T-helper 17 cell (primary cell): Measurements from ENCODE around the gene ZBTB7C. TPM values are rescaled to one million over a fixed set of nuclear protein-coding genes. Genes with fewer than 3 reads are reported as not detected.

Experiments used
- ATAC-seq: fragments of 150-1000 bp; cut with Tn5 transposase; 2 replicates; pipeline ENCODE4 v1.10.0; 2021; ENCODE audit warnings: mild to moderate bottlenecking, moderate library complexity
- DNase-seq, 3 donors: peaks; one replicate each; pipeline versions ENCODE4 v3.0.0 to v3.0.0-alpha.2; 2020 to 2021
- H3K9me3 ChIP-seq: one replicate; pipeline ENCODE4 v1.7.0; 2013; ENCODE audit warnings: low read length, mild to moderate bottlenecking; ENCODE audit not compliant: control insufficient read depth, poor library complexity, severe bottlenecking
- H3K27ac Mint-ChIP-seq: one replicate; pipeline ENCODE4 v1.8.0; 2022; ENCODE audit warnings: mild to moderate bottlenecking, moderate library complexity, mixed read lengths
- H3K27me3 Mint-ChIP-seq: one replicate; pipeline ENCODE4 v1.8.0; 2022; ENCODE audit warnings: mixed read lengths
- H3K36me3 Mint-ChIP-seq: one replicate; pipeline ENCODE4 v1.8.0; 2022; ENCODE audit warnings: low read depth, mixed read lengths
- H3K4me1 Mint-ChIP-seq: one replicate; pipeline ENCODE4 v1.8.0; 2022; ENCODE audit warnings: mild to moderate bottlenecking, mixed read lengths
- H3K4me3 Mint-ChIP-seq: one replicate; pipeline ENCODE4 v1.8.0; 2022; ENCODE audit warnings: mild to moderate bottlenecking, moderate library complexity, mixed read lengths
- total RNA-seq, 4 donors: library from RNA in 2 of 4; stranded (reverse) in 2 of 4; gene quantifications; one replicate each; pipeline ENCODE4 v1.2.3 and lab custom pipeline; 2022 to 2026

ZBTB7C gene
- total RNA-seq, 2 donors from 2014 or later: 0.07 TPM; not detected in 1

DNA sequence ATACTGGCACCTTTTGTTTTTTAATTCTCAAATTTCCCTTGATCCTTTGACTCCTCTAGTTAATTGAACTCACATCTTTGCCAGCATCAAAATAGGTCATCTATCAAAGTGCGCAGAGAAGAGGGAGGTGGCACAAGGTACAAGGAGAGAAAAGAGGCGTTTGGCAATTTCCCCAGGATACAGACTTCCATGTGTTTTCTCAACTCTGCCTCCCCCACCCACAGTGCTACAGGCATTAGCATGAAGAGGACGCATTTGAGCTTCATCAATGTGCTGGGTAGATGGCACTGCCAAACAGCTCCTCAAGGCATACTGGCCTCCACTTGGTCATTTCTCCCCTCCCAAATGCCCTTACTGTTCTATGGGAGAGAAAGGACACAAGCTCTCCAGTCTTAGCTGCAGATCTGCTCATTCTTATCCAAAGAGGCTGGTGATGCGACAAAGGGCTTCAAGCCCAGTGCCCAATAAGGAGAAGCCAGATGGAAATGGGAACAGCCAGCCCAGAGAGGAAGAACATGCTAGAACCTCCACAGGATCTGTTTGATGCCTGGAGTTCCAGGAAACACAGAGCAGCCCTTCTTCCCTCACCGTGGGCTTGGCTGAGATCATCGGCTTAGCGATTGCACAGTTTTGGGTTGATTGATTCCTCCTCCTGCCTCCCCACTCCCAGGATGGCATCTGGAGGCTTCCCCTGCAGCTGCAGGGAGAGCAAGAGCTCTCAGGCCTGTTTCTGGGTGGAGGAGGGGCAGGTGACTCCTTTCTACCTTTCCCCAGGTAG, 334.1 kb downstream of the ZBTB7C start:
- H3K4me1 Mint-ChIP-seq: no peaks in the 10 kb centered on the region
- no peaks in the 10 kb centered on the region for H3K36me3 Mint-ChIP-seq
- ATAC-seq: no peak
- peaks cover 61% of the 10 kb centered on the region for H3K27me3 Mint-ChIP-seq
- no peaks in the 10 kb centered on the region for H3K9me3 ChIP-seq
- no peak overlapping the region for H3K4me3 Mint-ChIP-seq
- no peak overlapping the region for H3K27ac Mint-ChIP-seq
- DNase-seq: no peak

DNA sequence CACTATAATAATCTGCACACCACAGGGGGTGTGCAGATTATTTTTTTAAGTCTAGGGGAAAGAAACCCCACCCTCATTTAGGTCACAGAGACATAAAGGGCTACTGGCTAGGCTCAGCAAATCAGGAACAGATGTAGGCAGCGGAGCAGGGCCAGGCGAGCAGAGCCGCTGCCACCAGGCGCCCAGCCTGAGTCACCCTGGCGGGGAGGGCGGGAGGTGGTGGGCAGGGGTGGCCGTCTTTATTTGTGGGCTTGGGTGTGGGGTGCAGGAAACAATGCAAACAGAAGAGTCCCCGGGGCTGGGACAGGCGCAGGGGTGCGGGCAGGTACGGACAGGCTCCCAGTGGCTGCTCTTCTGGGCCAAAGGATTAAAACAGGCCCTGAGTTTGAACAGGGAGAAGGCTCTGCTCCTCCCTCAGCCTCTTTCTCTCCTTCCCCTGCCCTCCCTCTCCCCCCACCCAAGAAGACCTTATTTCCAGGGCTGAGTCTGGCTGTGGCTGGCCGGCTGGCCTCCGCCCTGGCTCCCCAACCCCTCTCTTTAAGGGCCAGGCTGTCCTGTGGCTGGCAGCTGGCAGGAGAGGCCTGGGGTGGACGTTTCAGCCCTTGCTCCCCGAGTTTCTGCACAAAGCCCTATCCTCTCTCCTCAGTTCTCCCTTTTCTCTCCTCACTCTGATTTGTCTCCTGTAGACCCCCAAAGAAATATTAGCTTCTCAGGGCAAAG, 335.8 kb downstream of the ZBTB7C start:
- peaks cover 62% of the 10 kb centered on the region for H3K27me3 Mint-ChIP-seq
- no peak for ATAC-seq

DNA sequence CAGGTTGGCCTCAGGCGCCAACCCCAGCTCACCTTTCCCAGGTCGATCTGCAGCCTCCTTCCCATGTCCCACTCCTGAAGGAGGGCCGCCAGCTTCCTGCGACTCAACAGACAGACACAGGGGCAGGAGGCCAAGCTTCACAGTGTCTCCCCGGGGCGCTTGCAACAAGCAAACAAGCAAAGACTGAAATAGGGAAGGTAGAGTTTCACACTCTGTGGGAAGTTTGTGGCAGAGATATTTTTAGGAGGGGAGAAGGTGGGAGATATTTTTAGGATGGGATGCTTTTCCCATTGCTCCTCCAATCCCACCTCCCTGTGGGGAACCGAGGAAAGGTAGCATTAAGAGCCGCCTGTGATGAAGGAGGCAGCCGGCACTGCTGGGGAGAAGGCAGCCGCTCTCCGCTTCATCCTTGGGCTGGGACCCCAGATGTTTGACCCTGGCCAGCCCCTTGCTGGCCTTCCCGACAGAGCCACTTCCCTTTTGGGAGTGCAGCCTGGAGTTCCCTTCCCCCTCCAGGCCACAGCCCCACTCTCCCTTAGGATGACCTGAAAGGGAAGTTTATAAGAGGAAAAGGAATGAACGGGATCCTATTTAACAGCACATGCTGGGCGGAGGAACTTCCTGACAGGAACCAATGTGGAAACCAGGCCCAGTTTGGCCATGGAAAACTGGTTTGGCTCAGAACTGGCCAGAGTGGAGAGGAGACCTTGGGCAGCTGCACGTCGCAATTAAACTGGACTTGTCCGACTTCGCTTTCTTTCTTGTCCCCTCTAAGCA, 336.6 kb downstream of the ZBTB7C start:
- no peaks in the 10 kb centered on the region for H3K9me3 ChIP-seq
- Mint-ChIP-seq H3K36me3 (no peaks in the 10 kb centered on the region), H3K27ac (no peak overlapping the region)

More for the DNA sequence above, 335.8 kb downstream of the ZBTB7C start:
- H3K9me3 ChIP-seq: no peaks in the 10 kb centered on the region
- Mint-ChIP-seq H3K4me1 (no peaks in the 10 kb centered on the region), H3K27ac (no peak overlapping the region), H3K4me3 (no peak overlapping the region), H3K36me3 (no peaks in the 10 kb centered on the region)
- DNase-seq: no peak

DNA sequence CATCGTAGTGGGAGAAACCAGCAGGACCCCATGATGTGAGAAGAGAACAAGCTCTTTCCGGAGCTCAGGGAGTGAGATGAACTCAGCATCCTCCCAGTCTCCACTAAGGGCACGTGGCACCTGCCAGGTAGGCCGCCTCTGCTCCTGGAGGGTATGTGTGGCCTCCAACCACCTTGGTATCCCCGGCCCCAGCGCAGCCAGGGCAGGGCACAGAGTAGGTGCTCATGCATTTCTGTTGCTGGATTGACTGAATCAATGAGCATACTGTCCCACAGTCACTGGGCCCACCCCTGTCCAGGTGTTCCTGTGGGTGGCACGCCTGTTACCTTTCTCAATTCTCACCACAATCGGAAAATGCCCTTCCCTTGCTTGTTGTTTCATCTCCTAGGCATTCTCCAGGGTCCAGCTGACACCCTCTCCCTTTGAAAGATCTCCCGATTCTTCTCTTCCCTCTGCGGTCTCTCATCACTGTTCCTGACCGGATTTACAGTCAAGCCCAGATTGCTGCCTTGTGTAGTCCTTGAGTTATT, 340.2 kb downstream of the ZBTB7C start:
- Mint-ChIP-seq H3K4me3 (no peak overlapping the region), H3K27ac (peak overlapping the region; percentile 24), H3K4me1 (no peaks in the 10 kb centered on the region), H3K36me3 (no peaks in the 10 kb centered on the region), H3K27me3 (peaks cover 40% of the 10 kb centered on the region)
- ATAC-seq (no peak), DNase-seq (no peak)
- no peaks in the 10 kb centered on the region for H3K9me3 ChIP-seq

More for the DNA sequence above, 336.6 kb downstream of the ZBTB7C start:
- Mint-ChIP-seq H3K4me3 (no peak overlapping the region), H3K4me1 (no peaks in the 10 kb centered on the region), H3K27me3 (peaks cover 62% of the 10 kb centered on the region)
- DNase-seq (no peak), ATAC-seq (no peak)

DNA sequence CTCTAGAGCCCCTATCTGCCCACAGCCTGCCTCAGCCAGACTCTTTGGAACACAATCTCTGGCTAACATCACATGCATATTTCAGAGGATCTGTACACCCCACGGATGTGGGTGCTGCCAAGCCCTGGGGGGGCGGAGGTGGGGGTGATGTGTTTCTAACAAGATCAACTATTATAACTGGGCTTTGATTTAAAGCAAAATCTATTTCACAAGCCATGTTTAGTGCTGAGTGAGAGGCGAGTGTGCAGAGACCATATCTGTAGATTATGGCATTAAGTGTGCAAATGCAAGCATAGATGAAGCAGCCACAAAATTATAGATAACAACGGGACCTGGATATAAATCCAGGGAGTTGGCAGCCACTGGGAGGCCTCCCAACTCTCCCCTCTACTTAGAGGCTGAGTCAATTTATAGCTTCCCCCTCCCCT, 342.9 kb downstream of the ZBTB7C start:
- Mint-ChIP-seq H3K4me3 (no peak overlapping the region), H3K27me3 (peaks cover 22% of the 10 kb centered on the region), H3K4me1 (no peaks in the 10 kb centered on the region), H3K36me3 (peaks cover 2% of the 10 kb centered on the region), H3K27ac (no peak overlapping the region)
- ATAC-seq (no peak), DNase-seq (no peak)
- no peaks in the 10 kb centered on the region for H3K9me3 ChIP-seq

DNA sequence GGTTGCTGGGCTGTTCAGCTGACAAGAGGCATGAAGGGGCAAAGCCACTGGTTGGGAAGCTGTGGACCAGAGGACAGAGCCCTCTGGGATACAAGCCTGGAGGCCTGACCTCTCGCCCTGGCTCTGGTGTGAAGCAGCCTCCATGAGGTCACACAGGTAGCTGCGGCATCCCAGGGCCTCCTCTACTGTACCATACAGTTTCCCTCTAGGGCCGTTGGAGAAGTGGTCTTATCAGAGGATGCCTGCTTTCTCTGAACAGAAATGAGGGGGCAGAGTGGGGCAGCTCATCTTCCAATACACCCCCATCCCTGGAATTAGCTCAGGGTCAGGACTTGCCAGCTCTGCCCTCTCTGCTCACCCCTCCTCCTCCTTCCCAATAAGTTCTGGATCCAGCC, 343.6 kb downstream of the ZBTB7C start:
- H3K4me3 Mint-ChIP-seq: no peak overlapping the region
- no peaks in the 10 kb centered on the region for H3K4me1 Mint-ChIP-seq
- peaks cover 22% of the 10 kb centered on the region for H3K27me3 Mint-ChIP-seq
- no peaks in the 10 kb centered on the region for H3K9me3 ChIP-seq
- ATAC-seq (no peak), DNase-seq (no peak)
- peaks cover 2% of the 10 kb centered on the region for H3K36me3 Mint-ChIP-seq
- H3K27ac Mint-ChIP-seq: no peak overlapping the region

DNA sequence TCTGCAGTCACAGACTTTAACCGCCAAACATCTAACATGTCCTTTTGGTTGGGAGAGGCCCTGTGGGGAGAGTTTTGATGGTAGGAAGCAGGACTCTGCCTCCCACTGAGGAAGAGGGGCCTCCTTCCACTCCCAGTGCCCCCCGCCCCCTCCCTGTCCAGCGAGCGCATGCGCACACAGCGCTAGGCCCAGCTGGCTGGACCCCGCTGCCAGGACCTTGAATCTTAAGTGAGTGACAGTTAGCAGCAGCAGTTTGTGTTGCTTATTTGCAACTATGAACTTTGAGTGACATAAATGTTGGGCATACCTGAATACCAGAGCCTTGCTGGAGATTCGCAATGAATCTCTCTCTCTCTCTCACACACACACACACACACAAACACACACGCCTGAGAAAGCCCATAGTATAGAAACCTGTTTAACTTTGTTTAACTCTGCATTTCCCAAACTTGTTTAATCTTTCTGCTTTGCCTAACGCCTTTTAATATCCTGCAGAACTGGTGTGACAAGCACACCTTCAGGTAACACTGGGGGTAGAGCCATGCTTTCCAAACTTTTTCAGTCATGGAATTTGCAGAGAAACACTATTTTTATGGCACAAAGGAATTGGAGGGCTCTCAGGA, 344.1 kb downstream of the ZBTB7C start:
- no peak overlapping the region for H3K27ac Mint-ChIP-seq
- H3K9me3 ChIP-seq: no peaks in the 10 kb centered on the region
- H3K27me3 Mint-ChIP-seq: peaks cover 22% of the 10 kb centered on the region
- ATAC-seq (no peak), DNase-seq (no peak)
- H3K4me3 Mint-ChIP-seq: no peak overlapping the region
- peaks cover 2% of the 10 kb centered on the region for H3K36me3 Mint-ChIP-seq
- no peaks in the 10 kb centered on the region for H3K4me1 Mint-ChIP-seq

DNA sequence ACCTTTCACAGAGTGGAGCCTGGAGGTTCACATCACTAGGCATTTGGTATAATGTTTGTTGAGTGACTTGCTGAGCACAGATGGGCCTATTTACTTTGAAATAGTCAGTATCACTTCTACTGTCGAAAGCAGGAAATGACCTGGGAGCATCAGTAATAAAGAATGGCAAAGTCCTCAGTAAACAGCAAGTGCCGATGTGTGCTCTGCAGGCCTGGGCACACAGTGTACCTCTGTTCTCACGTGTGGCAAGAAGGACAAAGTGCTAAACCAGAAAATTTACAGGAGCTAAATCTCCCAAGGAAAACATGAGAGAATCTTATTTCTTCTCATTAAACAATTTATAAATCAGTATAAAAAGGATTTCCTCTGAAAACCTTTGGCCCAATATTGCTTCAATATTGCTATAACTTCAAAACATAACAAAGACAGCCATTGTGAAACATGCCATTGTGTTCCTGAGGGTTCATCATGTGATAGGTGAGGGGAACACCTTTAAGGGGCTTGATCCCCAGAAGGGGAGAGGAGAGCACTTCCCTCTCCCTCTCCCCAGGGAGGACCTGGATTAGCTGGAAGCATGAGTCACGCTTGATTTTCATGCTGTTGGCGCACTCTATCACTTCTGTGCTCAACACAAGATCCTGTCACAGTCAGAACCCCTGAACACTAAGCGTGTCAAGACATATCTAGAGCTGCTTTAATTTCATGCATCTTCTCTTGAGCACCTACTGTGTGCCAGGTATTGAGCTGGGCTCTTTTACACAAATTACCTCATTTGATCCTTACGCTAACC, 347.2 kb downstream of the ZBTB7C start:
- H3K36me3 Mint-ChIP-seq: peaks cover 2% of the 10 kb centered on the region
- H3K4me1 Mint-ChIP-seq: no peaks in the 10 kb centered on the region
- no peak overlapping the region for H3K4me3 Mint-ChIP-seq
- no peak overlapping the region for H3K27ac Mint-ChIP-seq
- no peaks in the 10 kb centered on the region for H3K9me3 ChIP-seq
- ATAC-seq: no peak
- peaks cover 47% of the 10 kb centered on the region for H3K27me3 Mint-ChIP-seq
- DNase-seq: no peak

DNA sequence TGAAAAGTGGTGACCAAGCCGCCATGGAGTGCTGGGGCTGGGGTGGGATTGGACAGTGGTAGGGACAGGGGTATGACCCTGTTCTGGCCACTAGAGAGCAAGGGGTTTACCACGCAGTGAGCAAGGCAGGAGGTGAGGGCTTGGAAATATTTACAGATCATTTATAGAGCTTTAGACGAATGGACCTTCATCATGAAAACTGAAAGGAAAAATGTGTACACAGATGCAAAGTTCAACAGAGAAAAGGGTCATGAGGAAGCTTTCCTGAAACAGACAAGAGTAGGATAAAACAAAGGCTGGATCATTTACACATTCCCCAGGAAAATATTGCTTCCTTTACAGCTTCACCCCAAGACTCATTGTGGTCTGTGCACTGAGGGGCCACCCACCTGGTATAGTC, 348.2 kb downstream of the ZBTB7C start:
- no peak overlapping the region for H3K4me3 Mint-ChIP-seq
- H3K27me3 Mint-ChIP-seq: peaks cover 47% of the 10 kb centered on the region
- H3K27ac Mint-ChIP-seq: no peak overlapping the region

DNA sequence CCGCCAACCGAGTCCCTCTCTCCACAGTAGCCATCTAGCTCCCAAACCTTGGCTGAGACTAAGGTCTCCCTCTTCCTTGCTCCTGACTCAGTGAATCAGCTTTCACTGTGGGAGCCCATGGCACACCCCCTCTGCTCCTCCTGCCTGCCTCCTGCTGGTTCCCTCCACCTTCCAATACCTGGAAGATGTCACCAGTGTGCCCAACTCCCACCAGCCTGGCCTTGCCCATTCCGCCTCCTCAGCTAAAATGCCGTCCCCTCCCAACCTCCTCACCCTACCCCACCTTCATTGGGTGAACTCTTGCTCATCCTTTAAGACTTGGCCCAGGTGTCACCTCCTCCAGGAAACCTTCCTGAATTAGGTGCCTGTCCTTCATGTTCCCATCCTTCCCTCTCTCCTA, 348.8 kb downstream of the ZBTB7C start:
- Mint-ChIP-seq H3K27me3 (peaks cover 50% of the 10 kb centered on the region), H3K4me1 (no peaks in the 10 kb centered on the region), H3K36me3 (peaks cover 2% of the 10 kb centered on the region), H3K4me3 (no peak overlapping the region), H3K27ac (no peak overlapping the region)
- DNase-seq (no peak), ATAC-seq (no peak)
- H3K9me3 ChIP-seq: no peaks in the 10 kb centered on the region

More for the DNA sequence above, 348.2 kb downstream of the ZBTB7C start:
- Mint-ChIP-seq H3K4me1 (no peaks in the 10 kb centered on the region), H3K36me3 (peaks cover 2% of the 10 kb centered on the region)
- no peaks in the 10 kb centered on the region for H3K9me3 ChIP-seq
- no peak for DNase-seq
- ATAC-seq: no peak

DNA sequence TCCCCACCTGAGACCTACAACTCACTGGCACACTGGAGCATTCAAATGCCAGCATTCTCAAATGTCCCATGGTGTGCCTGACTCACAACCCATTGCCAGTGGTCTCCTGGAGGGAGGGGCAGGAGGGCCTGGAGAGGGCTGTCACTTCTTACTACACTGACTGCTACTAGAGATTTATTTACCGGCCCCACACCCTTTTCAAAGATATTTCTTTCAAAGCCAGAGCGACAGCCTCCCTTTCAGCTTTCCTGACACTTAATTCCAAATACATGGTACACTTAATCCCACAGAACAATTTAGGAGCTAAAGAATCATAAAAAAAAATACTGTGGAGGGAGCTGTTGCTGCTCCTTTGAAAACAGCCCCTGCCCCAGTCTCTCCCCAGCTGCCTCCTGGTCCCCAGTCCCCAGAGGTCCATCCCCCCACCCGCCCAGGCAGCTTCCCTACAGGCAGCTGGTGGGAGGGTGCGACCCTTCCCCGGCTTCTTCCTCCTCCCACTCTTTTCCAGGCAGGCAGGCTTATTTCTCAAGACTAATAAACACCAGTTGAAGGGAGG, 349.6 kb downstream of the ZBTB7C start:
- DNase-seq (no peak), ATAC-seq (no peak)
- Mint-ChIP-seq H3K27me3 (peaks cover 58% of the 10 kb centered on the region), H3K36me3 (peaks cover 2% of the 10 kb centered on the region), H3K27ac (no peak overlapping the region), H3K4me1 (no peaks in the 10 kb centered on the region), H3K4me3 (no peak overlapping the region)
- H3K9me3 ChIP-seq: no peaks in the 10 kb centered on the region

DNA sequence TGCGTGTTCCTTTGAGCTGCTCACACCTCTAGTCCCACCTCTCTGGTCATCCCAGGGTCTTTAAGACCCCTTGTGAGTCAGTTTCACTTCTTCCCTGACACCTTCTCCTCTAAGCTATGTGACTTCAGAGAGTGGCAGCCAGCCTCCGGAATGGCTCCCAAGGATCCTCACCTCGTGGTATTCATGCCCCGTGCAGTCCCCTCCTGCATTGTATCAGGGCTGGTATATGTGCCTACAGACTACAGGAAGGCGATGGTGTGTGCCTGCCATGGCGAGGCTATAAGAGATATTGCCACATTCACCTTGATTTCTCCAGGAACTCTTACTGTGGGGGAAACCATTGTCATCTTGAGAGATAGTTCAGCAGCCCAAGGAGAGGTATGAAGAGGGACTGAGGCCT, 350.7 kb downstream of the ZBTB7C start:
- no peak overlapping the region for H3K27ac Mint-ChIP-seq
- DNase-seq (no peak), ATAC-seq (no peak)
- peaks cover 66% of the 10 kb centered on the region for H3K27me3 Mint-ChIP-seq
- H3K4me3 Mint-ChIP-seq: no peak overlapping the region
- H3K9me3 ChIP-seq: no peaks in the 10 kb centered on the region
- peaks cover 4% of the 10 kb centered on the region for H3K4me1 Mint-ChIP-seq
- H3K36me3 Mint-ChIP-seq: peaks cover 4% of the 10 kb centered on the region
